ENCODE data around the gene MRPL11.

MRPL11 gene

GRCh38 chr11:66386171-66387069, 52.2 kb downstream of the MRPL11 start:
- peak; percentile 95 for DNase-seq
